Right cardiac atrium (tissue), 5 donors: ENCODE data around the gene TUBA8. TPM values are rescaled to one million over a fixed set of nuclear protein-coding genes. Genes with fewer than 3 reads are reported as not detected.
A peak's percentile ranks its signal among the peaks of the same experiment; 100 is the strongest.

Source experiments
- ATAC-seq, 2 donors: fragments of 200-7000 bp; cut with Tn5 transposase; one replicate each; pipeline versions ENCODE4 v1.8.0 to v1.9.1; 2020; ENCODE audit warnings: moderate library complexity in 2 of 2, mild to moderate bottlenecking in 1 of 2
- DNase-seq, 3 donors: peaks; one replicate each; pipeline ENCODE4 v3.0.0-alpha.2; 2020
- H3K27ac ChIP-seq: one replicate; pipeline ENCODE4 v1.5.1; 2013; ENCODE audit warnings: mild to moderate bottlenecking, low read length, control low read depth, moderate library complexity
- H3K27me3 ChIP-seq: one replicate; pipeline ENCODE4 v1.6.1; 2013; ENCODE audit not compliant: control insufficient read depth, insufficient read depth
- H3K4me1 ChIP-seq: one replicate; pipeline ENCODE4 v1.6.1; 2013; ENCODE audit warnings: low read length; ENCODE audit not compliant: control insufficient read depth, insufficient read depth
- H3K4me3 ChIP-seq: one replicate; pipeline ENCODE4 v1.5.1; 2013; ENCODE audit warnings: low read length, control low read depth
- H3K9me3 ChIP-seq: one replicate; pipeline ENCODE4 v1.6.1; 2013; ENCODE audit warnings: low read length; ENCODE audit not compliant: control insufficient read depth
- WGBS: extraction: QIAGEN DNeasy Blood & Tissue Kit; methylation state at CpG from one replicate; pipeline ENCODE4 v1.1.7; 2013; 5-methylcytosine and 5-hydroxymethylcytosine counted together
- intact Hi-C, 4 donors: fragments of 100-400 bp; cut with DNase I; formaldehyde crosslinking; loops; one replicate each; pipeline versions ENCODE4 v1.11.0 to v1.14.0; 2022 to 2023
- polyA plus RNA-seq: library from polyadenylated mRNA; stranded (reverse); fragments of 200-250 nt; gene quantifications from one replicate; pipeline ENCODE4 v1.2.3, GENCODE V29; 2013
- total RNA-seq, 4 donors: library from RNA; stranded (reverse); fragmentation: NEBNext Ultra II Directional; extraction: Animal tissue kit (Norgen Biotek cat#: 25700); gene quantifications; one replicate each; pipeline ENCODE4 v1.2.1, GENCODE V29; 2021
- donor health status: healthy with polysubstance abuse.
- donor health status: DM: no; HTN: yes; CAD: no.
- donor health status: DM: no; HTN: no; CAD: no.
- donor health status: DM: no; HTN: yes; CAD: no; lungs with severe emphysema.
- donor health status: DM: yes; HTN: yes; CAD: no.

Gene TUBA8
- total and polyA plus RNA-seq, 5 donors, result 64.7 to 307 (median 123) TPM

- DNase-seq, result no peak
- Histone ChIP-seq H3K27ac (peak overlapping the region; percentile 93), H3K4me1 (no peaks in the 10 kb centered on the region), H3K27me3 (no peaks in the 10 kb centered on the region), H3K9me3 (no peaks in the 10 kb centered on the region), H3K4me3 (peak overlapping the region; percentile 85)
- 6% methylated on average over 10 of the region's 10 CpGs for WGBS
- no peak for ATAC-seq
- intact Hi-C loops, result loop anchor here (2.0 to 10.0 kb wide), 6 partner anchors 52 to 332 kb away; partner anchors contain the start of gene MICAL3 (in 3 of the 4)
Observed at GRCh38 chr22:18077087-18077638, 33.4 kb upstream of the TUBA8 start.

GRCh38 chr22:18077639-18078328 lies 32.8 kb upstream of the TUBA8 start, which contains the start of gene PEX26:
Gene PEX26, plus strand, starts transcription at chr22:18077990. Its CDS starts 387 bp downstream, at chr22:18078377.
- H3K9me3 ChIP-seq, result no peaks in the 10 kb centered on the region
- DNase-seq (peak; percentile 94 to 98 (median 97)), ATAC-seq (peak; percentile 98)
- under 1% methylated on average over 50 of the region's 50 CpGs for WGBS
- intact Hi-C loops, result loop anchor here (2.0 to 10.0 kb wide), 6 partner anchors 53 to 333 kb away; partner anchors contain the start of gene MICAL3 (in 3 of the 4)
- H3K4me3 ChIP-seq, result peak within 1 kb of the TSS; percentile 85
- H3K27me3 ChIP-seq, result no peaks in the 10 kb centered on the region
- H3K27ac ChIP-seq, result peak within 1 kb of the TSS; percentile 93
- no peaks in the 10 kb centered on the region for H3K4me1 ChIP-seq

- Histone ChIP-seq H3K9me3 (no peaks in the 10 kb centered on the region), H3K27ac (peak overlapping the region; percentile 58), H3K4me1 (no peaks in the 10 kb centered on the region), H3K27me3 (no peaks in the 10 kb centered on the region), H3K4me3 (peak overlapping the region; percentile 85)
- peak; percentile 23 to 36 for ATAC-seq
- intact Hi-C loops, result loop anchor here (5.0 to 10.0 kb wide), 5 partner anchors 54 to 334 kb away; partner anchors contain the start of gene MICAL3 (in 3 of the 4)
- DNase-seq, result peak in 2 of 3 donors; percentile 46 to 72
- 10% methylated on average over 45 of the region's 45 CpGs for WGBS
Observed at GRCh38 chr22:18078329-18079041, 32.1 kb upstream of the TUBA8 start.

- ATAC-seq, result no peak
- no peak overlapping the region for H3K4me3 ChIP-seq
- no peaks in the 10 kb centered on the region for H3K4me1 ChIP-seq
- no peak for DNase-seq
- intact Hi-C loops, result loop anchor here (5.0 to 10.0 kb wide), 5 partner anchors 55 to 335 kb away; partner anchors contain the start of gene MICAL3 (in 3 of the 4)
- H3K27me3 ChIP-seq, result no peaks in the 10 kb centered on the region
- no peaks in the 10 kb centered on the region for H3K9me3 ChIP-seq
- no peak overlapping the region for H3K27ac ChIP-seq
- whole genome bisulfite sequencing, result 68% methylated on average over 4 of the region's 4 CpGs
Observed at GRCh38 chr22:18079706-18080233, 30.8 kb upstream of the TUBA8 start.

GRCh38 chr22:18081416-18081815 lies 29.2 kb upstream of the TUBA8 start:
- DNase-seq (no peak), ATAC-seq (no peak)
- H3K27ac ChIP-seq, result no peak overlapping the region
- no peaks in the 10 kb centered on the region for H3K4me1 ChIP-seq
- no peaks in the 10 kb centered on the region for H3K27me3 ChIP-seq
- 84% methylated on average over 5 of the region's 5 CpGs for WGBS
- no peaks in the 10 kb centered on the region for H3K9me3 ChIP-seq
- intact Hi-C loops, result no loop called here
- H3K4me3 ChIP-seq, result no peak overlapping the region

- Histone ChIP-seq H3K9me3 (no peaks in the 10 kb centered on the region), H3K4me1 (no peaks in the 10 kb centered on the region), H3K27ac (no peak overlapping the region), H3K4me3 (no peak overlapping the region), H3K27me3 (no peaks in the 10 kb centered on the region)
- intact Hi-C loops, result no loop called here
- DNase-seq (no peak), ATAC-seq (no peak)
- WGBS, result 71% methylated on average over 2 of the region's 2 CpGs
Observed at GRCh38 chr22:18082467-18082866, 28.1 kb upstream of the TUBA8 start.

- H3K27ac ChIP-seq, result no peak overlapping the region
- H3K9me3 ChIP-seq, result no peaks in the 10 kb centered on the region
- no peaks in the 10 kb centered on the region for H3K27me3 ChIP-seq
- DNase-seq (no peak), ATAC-seq (no peak)
- 90% methylated on average over 10 of the region's 10 CpGs for WGBS
- no peak overlapping the region for H3K4me3 ChIP-seq
- no peaks in the 10 kb centered on the region for H3K4me1 ChIP-seq
- intact Hi-C loops, result no loop called here
Observed at GRCh38 chr22:18083406-18083805, 27.2 kb upstream of the TUBA8 start.

GRCh38 chr22:18085188-18085587 lies 25.4 kb upstream of the TUBA8 start:
- intact Hi-C loops, result no loop called here
- no peaks in the 10 kb centered on the region for H3K4me1 ChIP-seq
- ATAC-seq, result peak; percentile 25 to 51
- no peaks in the 10 kb centered on the region for H3K27me3 ChIP-seq
- no peaks in the 10 kb centered on the region for H3K9me3 ChIP-seq
- H3K4me3 ChIP-seq, result no peak overlapping the region
- DNase-seq, result no peak
- H3K27ac ChIP-seq, result no peak overlapping the region

- DNase-seq (no peak), ATAC-seq (no peak)
- intact Hi-C loops, result no loop called here
- WGBS, result 78% methylated on average over 13 of the region's 13 CpGs
- Histone ChIP-seq H3K27ac (no peak overlapping the region), H3K9me3 (no peaks in the 10 kb centered on the region), H3K4me1 (peaks cover 2% of the 10 kb centered on the region), H3K27me3 (no peaks in the 10 kb centered on the region), H3K4me3 (no peak overlapping the region)
Observed at GRCh38 chr22:18087350-18087855, 23.2 kb upstream of the TUBA8 start.

GRCh38 chr22:18088825-18089568 lies 21.6 kb upstream of the TUBA8 start:
- 89% methylated on average over 11 of the region's 11 CpGs for WGBS
- Histone ChIP-seq H3K9me3 (no peaks in the 10 kb centered on the region), H3K4me1 (peaks cover 2% of the 10 kb centered on the region), H3K27me3 (no peaks in the 10 kb centered on the region), H3K27ac (no peak overlapping the region), H3K4me3 (no peak overlapping the region)
- ATAC-seq (no peak), DNase-seq (no peak)
- intact Hi-C loops, result no loop called here
